ENCODE data around the gene PCDHA6.
A peak's percentile ranks its signal among the peaks of the same experiment; 100 is the strongest.

PCDHA6 gene

DNA sequence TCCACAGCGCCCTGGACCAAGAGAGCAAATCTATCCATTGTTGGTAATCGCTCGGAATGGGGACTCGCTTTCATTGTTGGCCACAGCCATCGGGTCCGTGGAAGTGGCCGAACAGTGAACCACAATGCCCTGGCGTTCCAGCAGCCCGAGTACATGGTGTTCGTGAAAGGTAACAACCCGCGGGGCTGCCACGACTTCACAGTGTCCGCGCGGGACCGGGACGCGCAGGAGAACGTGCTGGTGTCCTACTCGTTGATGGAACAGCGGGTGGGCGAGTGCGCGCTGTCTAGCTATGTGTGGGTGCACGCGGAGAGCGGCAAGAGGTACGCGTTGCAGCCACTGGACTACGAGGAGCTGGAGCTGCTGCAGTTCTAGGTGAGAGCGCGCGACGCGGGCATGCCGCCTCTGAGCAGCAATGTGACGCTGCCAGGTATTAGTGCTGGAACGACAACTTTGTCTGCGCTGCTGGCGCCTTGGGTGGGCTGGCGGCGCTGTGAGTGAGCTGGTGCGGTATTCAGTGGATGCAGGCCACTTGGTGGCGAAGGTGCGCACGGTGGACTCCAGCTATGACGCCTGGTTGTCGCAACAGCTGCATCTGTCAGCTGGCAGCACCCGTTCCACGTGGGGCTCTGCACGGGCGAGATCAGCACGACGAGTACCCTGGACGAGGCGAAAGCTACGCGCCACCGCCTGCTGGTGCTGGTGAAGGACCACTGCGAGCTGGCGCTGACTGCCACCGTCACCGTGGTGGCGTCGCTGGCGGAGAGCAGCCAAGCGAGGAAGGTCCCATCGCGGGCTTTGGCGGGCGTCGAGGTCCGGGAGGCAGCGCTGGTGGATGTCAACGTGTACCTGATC lies 34.9 kb downstream of the PCDHA6 start:
- H3K27ac ChIP-seq (ENCODE audit: low read length, poor library complexity, severe bottlenecking) = no peak overlapping the region
- no peak overlapping the region for H3K23ac ChIP-seq (ENCODE audit: low read length in 2 of 2)
- DNase-seq = no peak
- H3K79me1 ChIP-seq (replicated peaks; ENCODE audit: low read length, poor library complexity, severe bottlenecking) = no peaks in the 10 kb centered on the region
- no peak overlapping the region for H3K18ac ChIP-seq (ENCODE audit: low read depth in 1 of 2, low read length in 2 of 2)
- H3K4me2 ChIP-seq (ENCODE audit: low read length, poor library complexity, severe bottlenecking) = no peak overlapping the region
- H4K8ac ChIP-seq (ENCODE audit: low read length) = peak overlapping the region; percentile 13
- H3K4ac ChIP-seq (ENCODE audit: low read depth in 1 of 2, low read length in 2 of 2) = no peak overlapping the region
- no peak overlapping the region for H2BK120ac ChIP-seq (ENCODE audit: low read depth, low read length)
- no peak overlapping the region for H2BK12ac ChIP-seq (ENCODE audit: low read length in 2 of 2)
- peaks cover 57% of the 10 kb centered on the region for H3K9me3 ChIP-seq (ENCODE audit: control insufficient read depth, low read length)
- peaks cover 4% of the 10 kb centered on the region for H3K4me1 ChIP-seq (ENCODE audit: control insufficient read depth, insufficient read depth, low read depth, low read length)
- no peak overlapping the region for H2BK15ac ChIP-seq (ENCODE audit: low read depth, poor library complexity, severe bottlenecking)
- H2BK5ac ChIP-seq (ENCODE audit: low read depth, low read length, poor library complexity, severe bottlenecking) = no peak overlapping the region
- no peak overlapping the region for H3K9ac ChIP-seq (ENCODE audit: low read length)
- no peaks in the 10 kb centered on the region for H3K27me3 ChIP-seq (ENCODE audit: control insufficient read depth in 1 of 2, insufficient read depth in 1 of 2, low read length in 2 of 2)
- no peak overlapping the region for H2AK5ac ChIP-seq (ENCODE audit: low read length, severe bottlenecking)
- peak overlapping the region in 1 of 2 experiments; percentile 1 for H3K4me3 ChIP-seq (ENCODE audit: insufficient read depth in 1 of 2, low read depth in 1 of 2, low read length in 2 of 2)
- H3K14ac ChIP-seq (ENCODE audit: low read length in 2 of 2) = no peak overlapping the region
- no peak overlapping the region for H2AFZ ChIP-seq (ENCODE audit: low read depth, low read length)
- H4K91ac ChIP-seq (ENCODE audit: low read length) = peak overlapping the region; percentile 34
- peaks cover 0 to 14% of the 10 kb centered on the region in 2 experiments for H3K36me3 ChIP-seq (ENCODE audit: control insufficient read depth in 1 of 2, insufficient read depth in 2 of 2, low read depth in 1 of 2, low read length in 2 of 2)
- WGBS = 97% methylated on average over 76 of the region's 76 CpGs

GRCh38 chr5:140868721-140869554 lies 41.2 kb downstream of the PCDHA6 start, which contains the start of gene PCDHA11:
Gene PCDHA11, plus strand, starts transcription at chr5:140868957. Its CDS starts 147 bp downstream, at chr5:140869104.
- no peak within 1 kb of the TSS for H3K14ac ChIP-seq (ENCODE audit: low read length in 2 of 2)
- no peak within 1 kb of the TSS for H2BK120ac ChIP-seq (ENCODE audit: low read depth, low read length)
- H3K9me3 ChIP-seq (ENCODE audit: control insufficient read depth, low read length) = peaks cover 63% of the 10 kb centered on the region
- H3K4me1 ChIP-seq (ENCODE audit: control insufficient read depth, insufficient read depth, low read depth, low read length) = no peaks in the 10 kb centered on the region
- H2BK12ac ChIP-seq (ENCODE audit: low read length in 2 of 2) = no peak within 1 kb of the TSS
- H3K18ac ChIP-seq (ENCODE audit: low read depth in 1 of 2, low read length in 2 of 2) = no peak within 1 kb of the TSS
- no peak within 1 kb of the TSS for H3K4ac ChIP-seq (ENCODE audit: low read depth in 1 of 2, low read length in 2 of 2)
- peaks cover 0 to 18% of the 10 kb centered on the region in 2 experiments for H3K36me3 ChIP-seq (ENCODE audit: control insufficient read depth in 1 of 2, insufficient read depth in 2 of 2, low read depth in 1 of 2, low read length in 2 of 2)
- H2BK15ac ChIP-seq (ENCODE audit: low read depth, poor library complexity, severe bottlenecking) = no peak within 1 kb of the TSS
- peak within 1 kb of the TSS in 1 of 2 experiments; percentile 36 for H3K4me3 ChIP-seq (ENCODE audit: insufficient read depth in 1 of 2, low read depth in 1 of 2, low read length in 2 of 2)
- H2AFZ ChIP-seq (ENCODE audit: low read depth, low read length) = no peak within 1 kb of the TSS
- no peak within 1 kb of the TSS for H4K8ac ChIP-seq (ENCODE audit: low read length)
- H3K9ac ChIP-seq (ENCODE audit: low read length) = no peak within 1 kb of the TSS
- no peak for DNase-seq
- no peak within 1 kb of the TSS for H2AK5ac ChIP-seq (ENCODE audit: low read length, severe bottlenecking)
- no peak within 1 kb of the TSS for H3K4me2 ChIP-seq (ENCODE audit: low read length, poor library complexity, severe bottlenecking)
- H4K91ac ChIP-seq (ENCODE audit: low read length) = no peak within 1 kb of the TSS
- H3K79me1 ChIP-seq (replicated peaks; ENCODE audit: low read length, poor library complexity, severe bottlenecking) = no peaks in the 10 kb centered on the region
- WGBS = 83% methylated on average over 40 of the region's 41 CpGs
- H3K23ac ChIP-seq (ENCODE audit: low read length in 2 of 2) = no peak within 1 kb of the TSS
- no peaks in the 10 kb centered on the region for H3K27me3 ChIP-seq (ENCODE audit: control insufficient read depth in 1 of 2, insufficient read depth in 1 of 2, low read length in 2 of 2)
- H3K27ac ChIP-seq (ENCODE audit: low read length, poor library complexity, severe bottlenecking) = no peak within 1 kb of the TSS
- H2BK5ac ChIP-seq (ENCODE audit: low read depth, low read length, poor library complexity, severe bottlenecking) = no peak within 1 kb of the TSS

GRCh38 chr5:140869555-140869886 lies 41.8 kb downstream of the PCDHA6 start:
- H3K9me3 ChIP-seq (ENCODE audit: control insufficient read depth, low read length) = peaks cover 64% of the 10 kb centered on the region
- H3K9ac ChIP-seq (ENCODE audit: low read length) = no peak overlapping the region
- no peak overlapping the region for H3K4me3 ChIP-seq (ENCODE audit: insufficient read depth in 1 of 2, low read depth in 1 of 2, low read length in 2 of 2)
- no peaks in the 10 kb centered on the region for H3K4me1 ChIP-seq (ENCODE audit: control insufficient read depth, insufficient read depth, low read depth, low read length)
- H3K36me3 ChIP-seq (ENCODE audit: control insufficient read depth in 1 of 2, insufficient read depth in 2 of 2, low read depth in 1 of 2, low read length in 2 of 2) = peaks cover 0 to 18% of the 10 kb centered on the region in 2 experiments
- no peak for DNase-seq
- H3K27ac ChIP-seq (ENCODE audit: low read length, poor library complexity, severe bottlenecking) = no peak overlapping the region
- 95% methylated on average over 5 of the region's 5 CpGs for WGBS
- no peak overlapping the region for H3K18ac ChIP-seq (ENCODE audit: low read depth in 1 of 2, low read length in 2 of 2)
- no peak overlapping the region for H2BK120ac ChIP-seq (ENCODE audit: low read depth, low read length)
- no peak overlapping the region for H3K4ac ChIP-seq (ENCODE audit: low read depth in 1 of 2, low read length in 2 of 2)
- H3K23ac ChIP-seq (ENCODE audit: low read length in 2 of 2) = no peak overlapping the region
- no peak overlapping the region for H2BK15ac ChIP-seq (ENCODE audit: low read depth, poor library complexity, severe bottlenecking)
- no peaks in the 10 kb centered on the region for H3K27me3 ChIP-seq (ENCODE audit: control insufficient read depth in 1 of 2, insufficient read depth in 1 of 2, low read length in 2 of 2)
- H4K8ac ChIP-seq (ENCODE audit: low read length) = no peak overlapping the region
- H3K14ac ChIP-seq (ENCODE audit: low read length in 2 of 2) = no peak overlapping the region
- no peak overlapping the region for H2AK5ac ChIP-seq (ENCODE audit: low read length, severe bottlenecking)
- H2BK5ac ChIP-seq (ENCODE audit: low read depth, low read length, poor library complexity, severe bottlenecking) = no peak overlapping the region
- H3K4me2 ChIP-seq (ENCODE audit: low read length, poor library complexity, severe bottlenecking) = no peak overlapping the region
- no peak overlapping the region for H4K91ac ChIP-seq (ENCODE audit: low read length)
- no peak overlapping the region for H2BK12ac ChIP-seq (ENCODE audit: low read length in 2 of 2)
- no peak overlapping the region for H2AFZ ChIP-seq (ENCODE audit: low read depth, low read length)
- no peaks in the 10 kb centered on the region for H3K79me1 ChIP-seq (replicated peaks; ENCODE audit: low read length, poor library complexity, severe bottlenecking)
